K562 (cell line): ENCODE data around the gene TEX9. TPM values are rescaled to one million over a fixed set of nuclear protein-coding genes. Genes with fewer than 3 reads are reported as not detected.
"Not testable (repeated sequence)": the region's sequence is repeated elsewhere in the genome, so short reads cannot be mapped to it uniquely, and the experiment has no call there.

Experiments used
- ATAC-seq: fragments of 200-7000 bp; cut with Tn5 transposase; 3 replicates; pipeline ENCODE4 v1.9.1; 2020; ENCODE audit warnings: moderate library complexity
- BruUV-seq: library from RNA; stranded (reverse); fragments of 400-500 nt; replicated peaks from 2 replicates; lab custom pipeline; 2021; lab: Mats Ljungman, UMichigan
- CTCF ChIA-PET: fragments of 300-600 bp; formaldehyde crosslinking; extraction: SDS; loops from one replicate; lab custom pipeline; 2021; ENCODE audit warnings: low intra/inter-chr PET ratio; lab: Yijun Ruan, JAX
- POLR2A ChIA-PET: fragments of 300-600, 350-650 bp; sonication (Branson Sonifier 250); formaldehyde crosslinking; extraction: SDS; loops from one replicate; lab custom pipeline; 2021; ENCODE audit warnings: antibody characterized with exemption, inconsistent platforms; lab: Yijun Ruan, JAX
- DNase-seq, 4 experiments: peaks; one replicate each; pipeline versions ENCODE4 v3.0.0 to v3.0.0-alpha.2; 2011 to 2018; ENCODE audit warnings: low spot score in 3 of 4, mixed read lengths in 3 of 4; ENCODE audit errors: extremely low read depth in 1 of 4
- FAIRE-seq: peaks from 2 replicates; lab custom pipeline; 2011; peaks lifted over from hg19 to GRCh38; lab: Jason Lieb, UNC
- H2AFZ ChIP-seq: 2 replicates; pipeline ENCODE4 v1.6.0; 2011; ENCODE audit warnings: low read depth, low read length, control low read depth, inconsistent platforms
- H3K27ac ChIP-seq: fragments of 200-600 bp; 3 replicates; pipeline ENCODE4 v1.8.0; 2011; ENCODE audit warnings: low read depth, mild to moderate bottlenecking, control low read depth, inconsistent platforms, low read length, moderate library complexity, mixed read lengths; ENCODE audit errors: extremely low read depth
- H3K27me3 ChIP-seq, 2 experiments: fragments of 300-600 bp in 1 of 2; 2 replicates in 1 of 2; 3 replicates in 1 of 2; pipeline versions ENCODE4 v1.6.0 to v1.8.0; 2011; ENCODE audit warnings: inconsistent platforms in 2 of 2, low read length in 2 of 2, mild to moderate bottlenecking in 1 of 2, mixed read lengths in 1 of 2, moderate library complexity in 1 of 2; ENCODE audit not compliant: control insufficient read depth in 2 of 2, insufficient read depth in 2 of 2
- H3K36me3 ChIP-seq: fragments of 300-600 bp; 3 replicates; pipeline ENCODE4 v1.8.0; 2011; ENCODE audit warnings: mild to moderate bottlenecking, low read length, inconsistent platforms; ENCODE audit not compliant: control insufficient read depth, insufficient read depth
- H3K4me1 ChIP-seq, 2 experiments: fragments of 200-600 bp in 1 of 2; replicated peaks in 1 of 2; 2 replicates in 1 of 2; 3 replicates in 1 of 2; pipeline versions ENCODE4 v1.5.1 to v1.8.0; 2011; ENCODE audit warnings: inconsistent platforms in 2 of 2, low read length in 2 of 2, mild to moderate bottlenecking in 1 of 2, mixed read lengths in 1 of 2, moderate library complexity in 1 of 2; ENCODE audit not compliant: control insufficient read depth in 2 of 2, insufficient read depth in 2 of 2
- H3K4me2 ChIP-seq: 2 replicates; pipeline ENCODE4 v1.6.1; 2011; ENCODE audit warnings: low read length, control low read depth, inconsistent platforms, mixed read lengths; ENCODE audit not compliant: insufficient read depth
- H3K4me3 ChIP-seq: fragments of 200-600 bp; sonication (generic), shearing (Covaris generic); 2 replicates; pipeline ENCODE4 v1.5.1; 2016; ENCODE audit warnings: control low read depth, inconsistent platforms
- H3K79me2 ChIP-seq: fragments of 200-600 bp; 3 replicates; pipeline ENCODE4 v1.8.0; 2011; ENCODE audit warnings: low read length, inconsistent platforms; ENCODE audit not compliant: control insufficient read depth, insufficient read depth
- H3K9ac ChIP-seq, 2 experiments: 2 replicates each; pipeline versions ENCODE4 v1.6.0 to v1.6.1; 2011; ENCODE audit warnings: low read depth in 2 of 2, low read length in 2 of 2, control low read depth in 1 of 2, inconsistent platforms in 1 of 2, mild to moderate bottlenecking in 1 of 2, mixed read lengths in 1 of 2; ENCODE audit not compliant: insufficient read depth in 1 of 2
- H3K9me1 ChIP-seq: one replicate; pipeline ENCODE4 v1.6.0; 2011; ENCODE audit warnings: inconsistent platforms, mild to moderate bottlenecking, low read length, moderate library complexity; ENCODE audit not compliant: control insufficient read depth, insufficient read depth
- H3K9me3 ChIP-seq: replicated peaks from 2 replicates; pipeline ENCODE4 v1.5.1; 2011; ENCODE audit warnings: low read depth, low read length, inconsistent platforms; ENCODE audit not compliant: control insufficient read depth, insufficient read depth
- H4K20me1 ChIP-seq: replicated peaks from 2 replicates; pipeline ENCODE4 v1.6.1; 2011; ENCODE audit warnings: low read length, inconsistent platforms, mixed read lengths; ENCODE audit not compliant: control insufficient read depth, insufficient read depth
- FOXP4 ChIP-seq: sonication (generic); formaldehyde crosslinking; IDR thresholded peaks from 2 replicates; pipeline ENCODE4 v1.8.0; 2022; ENCODE audit warnings: mild to moderate bottlenecking, missing genetic modification reagents, borderline replicate concordance
- GTF2F1 ChIP-seq: IDR thresholded peaks from 2 replicates; pipeline ENCODE4 v1.6.1; 2011; ENCODE audit warnings: low read depth, low read length, improper control_type of control experiment
- SPI1 ChIP-seq: IDR thresholded peaks from 2 replicates; pipeline ENCODE4 v1.6.1; 2011; ENCODE audit warnings: low read depth, low read length, control low read depth, borderline replicate concordance
- SUPT5H ChIP-seq: fragments of 450-650 bp; IDR thresholded peaks from 2 replicates; pipeline ENCODE4 v1.6.1; 2016
- TAF15 ChIP-seq: fragments of 200-400 bp; formaldehyde crosslinking; IDR thresholded peaks from 2 replicates; pipeline ENCODE4 v1.6.1; 2017; ENCODE audit warnings: mild to moderate bottlenecking, low read depth, low read length, moderate library complexity
- TSC22D4 ChIP-seq: fragments of 450-650 bp; IDR thresholded peaks from 2 replicates; pipeline ENCODE4 v1.6.1; 2016; ENCODE audit warnings: missing genetic modification characterization, missing biosample characterization, control low read depth
- ZNF324 ChIP-seq: fragments of 250-450 bp; sonication (Bioruptor Pico); IDR thresholded peaks from 2 replicates; pipeline ENCODE4 v1.4.0; 2020; ENCODE audit warnings: mild to moderate bottlenecking
- WGBS: fragments of 100-300 bp; shearing (Covaris generic); methylation state at CpG from one replicate; pipeline ENCODE4 v1.1.6; 2016; ENCODE audit warnings: low coverage, mixed read lengths; ENCODE audit not compliant: insufficient coverage; ENCODE audit errors: missing lambda C conversion rate; 5-methylcytosine and 5-hydroxymethylcytosine counted together
- in situ Hi-C: fragments of 300-500 bp; cut with MboI; formaldehyde crosslinking; loops from 4 replicates; pipeline ENCODE4 v1.15.0; 2018; ENCODE audit warnings: inconsistent platforms, mixed read lengths
- intact Hi-C: fragments of 100-400 bp; cut with micrococcal nuclease; formaldehyde crosslinking; loops from 2 replicates; pipeline ENCODE4 v1.14.2; 2022
- polyA plus RNA-seq, 8 experiments: library from polyadenylated mRNA; depleted of rRNA in 4 of 8; stranded (reverse) in 5 of 8; unstranded in 3 of 8; fragments of >200 nt; fragmentation: Nextera tagmentation in 2 of 8; fragmentation: Illumina TruSeq in 1 of 8; extraction: Ambion mirVana in 2 of 8; extraction: Trizol in 1 of 8; gene quantifications; 2 replicates each; pipeline versions ENCODE4 v1.2.1 to v1.2.3, GENCODE V29; 2011 to 2014; ENCODE audit warnings: inconsistent platforms in 1 of 8, missing spikeins in 1 of 8
- total RNA-seq, 7 experiments: library from RNA; depleted of rRNA in 6 of 7; stranded (reverse); fragments of >200 nt in 6 of 7; fragmentation: Illumina TruSeq in 2 of 7; extraction: Trizol in 2 of 7; gene quantifications; 2 replicates each; pipeline versions ENCODE4 v1.2.1 to v1.2.3, GENCODE V29; 2011 to 2021; ENCODE audit warnings: low replicate concordance in 1 of 7
- TF ChIP-seq, protein P1 (sequence below): fragments of 250-450 bp; sonication (Bioruptor Pico); IDR thresholded peaks from 2 replicates; pipeline ENCODE4 v1.8.0; 2022; ENCODE audit warnings: moderate library complexity, mild to moderate bottlenecking, inconsistent platforms

Gene TEX9
- total and polyA plus RNA-seq, 9 of the 15 experiments (the other 6 are each of a cell fraction or from before 2014, with no cell fraction given): 0.93 to 3.6 (median 2.4) TPM

GRCh38 chr15:56377822-56378221 lies 12.6 kb downstream of the TEX9 start:
- H3K9me3 ChIP-seq, H3K36me3 ChIP-seq, BruUV-seq, H3K4me2 ChIP-seq, ATAC-seq, FAIRE-seq, POLR2A ChIA-PET, in situ Hi-C loops, H3K4me3 ChIP-seq, H3K27me3 ChIP-seq, H2AFZ ChIP-seq, CTCF ChIA-PET, H3K79me2 ChIP-seq, DNase-seq, intact Hi-C loops, H4K20me1 ChIP-seq, H3K9ac ChIP-seq, H3K9me1 ChIP-seq, H3K27ac ChIP-seq, H3K4me1 ChIP-seq: not testable (repeated sequence)
- 14% methylated on average over 2 of the region's 2 CpGs for WGBS
- TF ChIP-seq ZNF324 (CRISPR knock-in tag): peak; percentile 90

DNA sequence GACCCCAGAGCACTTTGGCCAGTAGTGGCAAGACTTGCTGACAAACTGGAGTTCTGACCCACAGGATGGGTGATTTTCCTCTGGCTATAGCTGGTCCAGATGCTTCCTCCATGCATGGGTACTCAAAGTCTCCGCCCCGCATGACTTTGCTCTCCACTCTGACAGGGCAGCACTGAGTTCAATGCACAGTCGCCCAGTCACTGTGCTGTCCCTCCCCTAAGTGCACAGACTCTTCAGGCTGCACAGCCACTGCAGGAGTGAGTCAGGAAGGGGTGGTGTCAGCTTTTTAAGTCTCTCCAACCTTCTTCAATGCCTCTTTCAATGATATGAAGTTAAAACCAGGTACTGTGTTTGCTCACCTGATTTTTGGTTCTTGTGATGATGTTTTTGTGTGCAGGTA lies 17.8 kb downstream of the TEX9 start:
- Histone ChIP-seq H3K36me3 (no peaks in the 10 kb centered on the region), H3K4me2 (no peak overlapping the region)
- ATAC-seq: no peak

More for the DNA sequence above, 17.8 kb downstream of the TEX9 start:
- intact Hi-C loops: no loop called here
- no peaks in the 10 kb centered on the region for H4K20me1 ChIP-seq
- ChIA-PET POLR2A (interaction anchor here (0.6 kb wide), 1 partner anchor 82 kb away, joined by 3 read pairs; no protein-coding TSS in a partner anchor), CTCF (no interaction called here)
- DNase-seq (peak in 1 of 4 experiments; percentile 2), FAIRE-seq (no peak)
- H3K27ac ChIP-seq: no peak overlapping the region
- BruUV-seq: no TSS peak
- no peaks in the 10 kb centered on the region for H3K79me2 ChIP-seq
- no peaks in the 10 kb centered on the region for H3K9me3 ChIP-seq
- H3K4me1 ChIP-seq: no peaks in the 10 kb centered on the region
- H3K4me3 ChIP-seq: no peak overlapping the region
- H3K9ac ChIP-seq: no peak overlapping the region
- TF ChIP-seq, protein P1, sequence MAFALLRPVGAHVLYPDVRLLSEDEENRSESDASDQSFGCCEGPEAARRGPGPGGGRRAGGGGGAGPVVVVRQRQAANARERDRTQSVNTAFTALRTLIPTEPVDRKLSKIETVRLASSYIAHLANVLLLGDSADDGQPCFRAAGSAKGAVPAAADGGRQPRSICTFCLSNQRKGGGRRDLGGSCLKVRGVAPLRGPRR: no peak
- TF ChIP-seq TSC22D4 (tag): no peak
- no peak for TF ChIP-seq TAF15
- TF ChIP-seq GTF2F1: no peak
- no peak for TF ChIP-seq SUPT5H
- no peak for TF ChIP-seq FOXP4 (CRISPR knock-in tag)
- TF ChIP-seq SPI1: no peak
- no peaks in the 10 kb centered on the region for H3K9me1 ChIP-seq
- H2AFZ ChIP-seq: no peak overlapping the region
- in situ Hi-C loops: no loop called here
- no peaks in the 10 kb centered on the region for H3K27me3 ChIP-seq
- WGBS: 10% methylated on average over 3 of the region's 3 CpGs
